H1 (cell line): ENCODE measurements around the gene CASQ1. TPM values are rescaled to one million over a fixed set of nuclear protein-coding genes. Genes with fewer than 3 reads are reported as not detected.

Experiments
- CTCF ChIA-PET: fragments of 300-600 bp; sonication (Branson Sonifier 250); formaldehyde crosslinking; loops from one replicate; lab custom pipeline; 2021; ENCODE audit not compliant: partially characterized antibody; lab: Charles Lee
- POLR2A ChIA-PET: fragments of 300-600 bp; sonication (Branson Sonifier 250); formaldehyde crosslinking; loops from one replicate; lab custom pipeline; 2021; ENCODE audit warnings: inconsistent platforms; ENCODE audit not compliant: partially characterized antibody; lab: Charles Lee
- DNase-seq, 2 experiments: peaks; one replicate each; pipeline versions ENCODE4 v3.0.0 to v3.0.0-alpha.2; 2010 to 2022; ENCODE audit warnings: low spot score in 2 of 2, low read depth in 1 of 2, mixed read lengths in 1 of 2
- FAIRE-seq: peaks from 2 replicates; lab custom pipeline; 2011; peaks lifted over from hg19 to GRCh38; lab: Jason Lieb, UNC
- H2AFZ ChIP-seq: 2 replicates; pipeline ENCODE4 v1.8.1; 2012; ENCODE audit warnings: low read length, inconsistent platforms
- H2AK5ac ChIP-seq: 2 replicates; pipeline ENCODE4 v1.6.1; 2013; ENCODE audit warnings: low read depth, low read length
- H2BK120ac ChIP-seq: replicated peaks from 2 replicates; pipeline ENCODE3; 2013; ENCODE audit warnings: low read depth, low read length, inconsistent platforms
- H2BK12ac ChIP-seq: 2 replicates; pipeline ENCODE4 v1.6.1; 2013; ENCODE audit warnings: low read depth, low read length
- H2BK15ac ChIP-seq: 2 replicates; pipeline ENCODE4 v1.6.1; 2013; ENCODE audit warnings: low read length
- H2BK20ac ChIP-seq: 2 replicates; pipeline ENCODE4 v1.6.1; 2013; ENCODE audit warnings: low read length
- H2BK5ac ChIP-seq: 2 replicates; pipeline ENCODE4 v1.6.1; 2013; ENCODE audit warnings: low read depth, low read length
- H3K14ac ChIP-seq: 2 replicates; pipeline ENCODE4 v1.6.1; 2013; ENCODE audit warnings: inconsistent platforms; ENCODE audit not compliant: insufficient read length
- H3K18ac ChIP-seq: 2 replicates; pipeline ENCODE4 v1.6.1; 2013; ENCODE audit warnings: low read length; ENCODE audit errors: extremely low read depth
- H3K23ac ChIP-seq: 2 replicates; pipeline ENCODE4 v1.6.1; 2013; ENCODE audit warnings: inconsistent platforms; ENCODE audit not compliant: insufficient read length
- H3K23me2 ChIP-seq: 2 replicates; pipeline ENCODE4 v1.6.1; 2013; ENCODE audit warnings: low read depth, low read length
- H3K27ac ChIP-seq: 2 replicates; pipeline ENCODE4 v1.6.1; 2011; ENCODE audit warnings: low read depth, low read length, inconsistent platforms
- H3K27me3 ChIP-seq, 4 experiments: replicated peaks in 1 of 4; 1 replicate in 1 of 4; 2 replicates in 3 of 4; pipeline versions ENCODE4 v1.6.1 to v1.8.1; 2011 to 2013; ENCODE audit warnings: low read length in 3 of 4, mild to moderate bottlenecking in 3 of 4, inconsistent platforms in 2 of 4, mixed read lengths in 2 of 4, moderate library complexity in 1 of 4; ENCODE audit not compliant: control insufficient read depth in 3 of 4, insufficient read depth in 3 of 4; ENCODE audit errors: extremely low read depth in 1 of 4
- H3K36me3 ChIP-seq, 4 experiments: 2 replicates each; pipeline versions ENCODE4 v1.6.1 to v1.8.1; 2011 to 2013; ENCODE audit warnings: mild to moderate bottlenecking in 4 of 4, low read length in 3 of 4, moderate library complexity in 2 of 4, control low read depth in 1 of 4, inconsistent platforms in 1 of 4; ENCODE audit not compliant: insufficient read depth in 4 of 4, control insufficient read depth in 2 of 4
- H3K4ac ChIP-seq: replicated peaks from 2 replicates; pipeline ENCODE3; 2013; ENCODE audit warnings: low read length, low read depth, mixed read lengths, inconsistent platforms; ENCODE audit not compliant: insufficient read length
- H3K4me1 ChIP-seq, 4 experiments: replicated peaks in 1 of 4; 1 replicate in 1 of 4; 2 replicates in 3 of 4; pipeline versions ENCODE4 v1.6.1 to v1.8.1; 2011 to 2013; ENCODE audit warnings: low read length in 3 of 4, inconsistent platforms in 2 of 4, mixed read lengths in 1 of 4; ENCODE audit not compliant: insufficient read depth in 4 of 4, control insufficient read depth in 3 of 4
- H3K4me2 ChIP-seq, 2 experiments: 2 replicates each; pipeline versions ENCODE4 v1.6.1 to v1.8.1; 2011 to 2013; ENCODE audit warnings: low read depth in 2 of 2, low read length in 2 of 2, control low read depth in 1 of 2, inconsistent platforms in 1 of 2, mild to moderate bottlenecking in 1 of 2; ENCODE audit not compliant: insufficient read depth in 1 of 2
- H3K4me3 ChIP-seq, 4 experiments: fragments of 200-600, 300-600 bp in 1 of 4; sonication (generic), shearing (Covaris generic), sonication (Bioruptor Twin) in 1 of 4; 2 replicates each; pipeline versions ENCODE4 v1.5.1 to v1.8.1; 2011 to 2016; ENCODE audit warnings: low read length in 4 of 4, low read depth in 3 of 4, control low read depth in 2 of 4, inconsistent platforms in 2 of 4, mild to moderate bottlenecking in 2 of 4, mixed read lengths in 1 of 4, moderate library complexity in 1 of 4; ENCODE audit not compliant: insufficient read depth in 2 of 4; ENCODE audit errors: extremely low read depth in 1 of 4
- H3K56ac ChIP-seq: replicated peaks from 2 replicates; pipeline ENCODE3; 2013; ENCODE audit warnings: low read depth, mild to moderate bottlenecking, mixed read lengths, low read length, inconsistent platforms; ENCODE audit not compliant: insufficient read length
- H3K79me1 ChIP-seq: 2 replicates; pipeline ENCODE4 v1.6.1; 2013; ENCODE audit warnings: low read depth, low read length, control low read depth
- H3K79me2 ChIP-seq, 2 experiments: 2 replicates each; pipeline versions ENCODE4 v1.6.1 to v1.8.1; 2012 to 2013; ENCODE audit warnings: low read length in 2 of 2, mild to moderate bottlenecking in 2 of 2, inconsistent platforms in 1 of 2; ENCODE audit not compliant: insufficient read depth in 2 of 2, control insufficient read depth in 1 of 2
- H3K9ac ChIP-seq, 4 experiments: replicated peaks in 1 of 4; 1 replicate in 1 of 4; 2 replicates in 3 of 4; pipeline versions ENCODE4 v1.6.1 to v1.8.1; 2011 to 2013; ENCODE audit warnings: low read depth in 3 of 4, low read length in 3 of 4, control low read depth in 2 of 4, mild to moderate bottlenecking in 2 of 4, moderate library complexity in 2 of 4, inconsistent platforms in 1 of 4; ENCODE audit errors: extremely low read depth in 1 of 4
- H3K9me3 ChIP-seq, 2 experiments: 2 replicates each; pipeline versions ENCODE4 v1.6.1 to v1.8.1; 2012 to 2013; ENCODE audit warnings: mild to moderate bottlenecking in 2 of 2, moderate library complexity in 2 of 2, control low read depth in 1 of 2, inconsistent platforms in 1 of 2, low read depth in 1 of 2, low read length in 1 of 2, mixed read lengths in 1 of 2; ENCODE audit not compliant: insufficient read depth in 2 of 2
- H4K20me1 ChIP-seq, 2 experiments: replicated peaks in 1 of 2; 2 replicates each; pipeline versions ENCODE3 to v1.8.1; 2011 to 2013; ENCODE audit warnings: inconsistent platforms in 2 of 2, low read length in 2 of 2, mild to moderate bottlenecking in 1 of 2; ENCODE audit not compliant: insufficient read depth in 2 of 2, control insufficient read depth in 1 of 2
- H4K5ac ChIP-seq: 2 replicates; pipeline ENCODE4 v1.6.1; 2013; ENCODE audit warnings: low read length, low read depth, mixed read lengths, inconsistent platforms; ENCODE audit not compliant: insufficient read length
- H4K8ac ChIP-seq: 2 replicates; pipeline ENCODE4 v1.8.0; 2013; ENCODE audit warnings: mild to moderate bottlenecking, moderate library complexity, low read length, inconsistent platforms; ENCODE audit not compliant: insufficient read depth; ENCODE audit errors: extremely low read depth
- H4K91ac ChIP-seq: replicated peaks from 2 replicates; pipeline ENCODE3; 2013; ENCODE audit warnings: low read length, mixed read lengths, inconsistent platforms; ENCODE audit not compliant: insufficient read length
- BCL11A ChIP-seq, 2 experiments: IDR thresholded peaks; one replicate each; pipeline ENCODE4 v1.6.1; 2011; ENCODE audit warnings: low read depth in 2 of 2, low read length in 2 of 2, mild to moderate bottlenecking in 2 of 2
- CEBPB ChIP-seq: IDR thresholded peaks from 2 replicates; pipeline ENCODE4 v1.6.1; 2012; ENCODE audit warnings: low read depth, low read length
- CHD1 ChIP-seq: IDR thresholded peaks from 2 replicates; pipeline ENCODE4 v1.6.1; 2012; ENCODE audit warnings: low read depth, low read length, improper control_type of control experiment
- HDAC6 ChIP-seq: IDR thresholded peaks from one replicate; pipeline ENCODE4 v1.7.1; 2012; ENCODE audit warnings: low read depth, mild to moderate bottlenecking, inconsistent platforms, low read length, moderate library complexity
- JUND ChIP-seq: IDR thresholded peaks from 2 replicates; pipeline ENCODE4 v1.6.1; 2011; ENCODE audit warnings: mild to moderate bottlenecking, improper control_type of control experiment, low read length
- POLR2AphosphoS5 ChIP-seq: IDR thresholded peaks from 2 replicates; pipeline ENCODE4 v1.6.1; 2011; ENCODE audit warnings: low read depth, low read length
- RFX5 ChIP-seq: IDR thresholded peaks from 2 replicates; pipeline ENCODE4 v1.6.1; 2011; ENCODE audit warnings: low read depth, low read length, improper control_type of control experiment, borderline replicate concordance
- SAP30 ChIP-seq: fragments of 300-600 bp; sonication (generic); IDR thresholded peaks from 2 replicates; pipeline ENCODE4 v1.7.1; 2012; ENCODE audit warnings: low read length, moderate library complexity, mild to moderate bottlenecking, inconsistent platforms; ENCODE audit not compliant: insufficient read depth, insufficient replicate concordance
- SP4 ChIP-seq: IDR thresholded peaks from 2 replicates; pipeline ENCODE4 v1.6.1; 2012; ENCODE audit warnings: low read length, inconsistent platforms
- SUZ12 ChIP-seq: fragments of 200-600 bp; sonication (generic); IDR thresholded peaks from 2 replicates; pipeline ENCODE4 v1.6.1; 2012; ENCODE audit warnings: mild to moderate bottlenecking, inconsistent platforms, low read length, moderate library complexity, mixed read lengths
- TAF7 ChIP-seq: optimal IDR thresholded peaks from 2 replicates; pipeline ENCODE3; 2011; ENCODE audit warnings: low read depth, mild to moderate bottlenecking, inconsistent platforms, low read length, moderate library complexity, borderline replicate concordance
- YY1 ChIP-seq: IDR thresholded peaks from 2 replicates; pipeline ENCODE4 v1.6.1; 2011; ENCODE audit warnings: low read depth, mild to moderate bottlenecking, low read length
- WGBS, 2 experiments: shearing (Covaris generic) in 1 of 2; methylation state at CpG; one replicate each; pipeline versions ENCODE4 v1.1.6 to v1.1.7; 2013 to 2015; ENCODE audit warnings: low lambda C conversion rate in 2 of 2, mixed read lengths in 2 of 2, inconsistent platforms in 1 of 2, low coverage in 1 of 2, missing lambda C conversion rate in 1 of 2; ENCODE audit not compliant: insufficient replicate concordance in 2 of 2, insufficient coverage in 1 of 2, insufficient read length in 1 of 2; ENCODE audit errors: extremely low coverage in 1 of 2, missing lambda C conversion rate in 1 of 2; 5-methylcytosine and 5-hydroxymethylcytosine counted together
- polyA plus RNA-seq, 7 experiments: library from polyadenylated mRNA; depleted of rRNA in 3 of 7; stranded (reverse) in 5 of 7; unstranded in 2 of 7; fragments of >200 nt in 5 of 7; fragments of 200-250 nt in 2 of 7; gene quantifications; 1 replicate in 5 of 7; 2 replicates in 1 of 7; 4 replicates in 1 of 7; pipeline versions ENCODE4 v1.2.1 to v1.2.3, GENCODE V29; 2011 to 2013; ENCODE audit warnings: missing spikeins in 2 of 7, mixed read lengths in 2 of 7
- total RNA-seq: library from RNA; stranded (reverse); fragmentation: NEBNext Ultra II Directional; extraction: Animal tissue kit (Norgen Biotek cat#: 25700); gene quantifications from 2 replicates; pipeline ENCODE4 v1.2.1, GENCODE V29; 2021
- TF ChIP-seq, protein P1 (sequence below): IDR thresholded peaks from 2 replicates; pipeline ENCODE4 v1.6.1; 2012; ENCODE audit warnings: inconsistent platforms

CASQ1 gene
- total and polyA plus RNA-seq, 2 of the 8 experiments (the other 6 are each of a cell fraction or from before 2014, with no cell fraction given) = 0.80 to 1.3 TPM

DNA sequence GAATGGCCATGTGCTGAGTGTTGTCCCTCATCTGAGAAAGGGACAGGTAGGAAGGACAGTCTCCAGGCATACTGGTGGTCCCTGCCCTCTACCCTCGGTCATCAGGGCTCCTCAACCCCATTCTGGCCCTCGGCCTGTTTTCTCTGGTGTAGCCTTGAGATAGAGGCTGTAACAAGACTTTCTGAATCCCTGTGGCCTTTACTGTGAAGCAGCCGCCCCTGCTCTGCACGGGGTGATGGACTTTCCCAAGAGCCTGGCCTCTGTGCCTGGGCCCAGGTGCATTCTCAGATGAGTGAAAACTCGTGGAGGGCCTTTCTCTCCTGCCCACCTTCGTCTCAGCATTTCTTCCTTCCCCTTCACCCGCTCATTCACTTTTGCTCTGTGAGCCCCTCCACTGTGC lies 3.0 kb upstream of the CASQ1 start:
- peak overlapping the region; percentile 62; the same call in 1 of the 2 replicates for H2BK12ac ChIP-seq
- H3K4me1 ChIP-seq = peaks cover 0 to 11% (median 4%) of the 10 kb centered on the region in 4 experiments; a peak in 5 of 7 replicates
- H3K27ac ChIP-seq = no peak overlapping the region
- no peaks in the 10 kb centered on the region for H4K20me1 ChIP-seq
- no peak overlapping the region for H4K91ac ChIP-seq
- H2AFZ ChIP-seq = 0 out of 2 replicates have a peak overlapping the region, but pooled peaks have one; percentile 33
- H3K27me3 ChIP-seq = no peaks in the 10 kb centered on the region
- no peaks in the 10 kb centered on the region for H3K36me3 ChIP-seq
- POLR2A ChIA-PET = interaction anchor here (1.6 to 2.4 kb wide), 2 partner anchors 18 to 31 kb away, joined by 3 to 11 read pairs; no protein-coding TSS in a partner anchor
- no peak overlapping the region for H4K8ac ChIP-seq
- H3K79me1 ChIP-seq = no peaks in the 10 kb centered on the region
- no peaks in the 10 kb centered on the region for H3K9me3 ChIP-seq
- H2BK15ac ChIP-seq = peak overlapping the region; percentile 77
- 90% methylated on average over 7 of the region's 7 CpGs; no CpG with 5 or more reads in 1 of the 2 experiments for WGBS, 2 experiments
- no peak overlapping the region for H3K14ac ChIP-seq
- no peak overlapping the region for H3K4me2 ChIP-seq
- no peaks in the 10 kb centered on the region for H3K23me2 ChIP-seq
- H2BK5ac ChIP-seq = peak overlapping the region; percentile 20; the same call in 1 of the 2 replicates
- FAIRE-seq (no peak), DNase-seq (no peak)
- TF ChIP-seq YY1 (no peak), SUZ12 (no peak), TAF7 (no peak), BCL11A (IDR thresholded peaks at IDR 0.05; ENCODE audit: low read depth in 2 of 2, low read length in 2 of 2) (no peak), SAP30 (no peak), JUND (no peak), HDAC6 (no peak), RFX5 (no peak), CHD1 (no peak), POLR2AphosphoS5 (no peak), SP4 (no peak), CEBPB (no peak)
- TF ChIP-seq, protein P1, sequence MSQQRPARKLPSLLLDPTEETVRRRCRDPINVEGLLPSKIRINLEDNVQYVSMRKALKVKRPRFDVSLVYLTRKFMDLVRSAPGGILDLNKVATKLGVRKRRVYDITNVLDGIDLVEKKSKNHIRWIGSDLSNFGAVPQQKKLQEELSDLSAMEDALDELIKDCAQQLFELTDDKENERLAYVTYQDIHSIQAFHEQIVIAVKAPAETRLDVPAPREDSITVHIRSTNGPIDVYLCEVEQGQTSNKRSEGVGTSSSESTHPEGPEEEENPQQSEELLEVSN = no peak
- H3K56ac ChIP-seq = no peak overlapping the region
- no peak overlapping the region for H4K5ac ChIP-seq
- no peak overlapping the region for H2BK20ac ChIP-seq
- H3K79me2 ChIP-seq = no peaks in the 10 kb centered on the region
- H3K4me3 ChIP-seq = no peak overlapping the region
- no peak overlapping the region for H3K4ac ChIP-seq
- H3K23ac ChIP-seq = no peak overlapping the region
- no peak overlapping the region for H3K18ac ChIP-seq
- CTCF ChIA-PET = interaction anchor here (0.6 to 8.6 kb wide), 9 partner anchors 16 to 1104 kb away, joined by 3 to 195 read pairs (median 36); partner anchors contain the start of gene PEA15
- no peak overlapping the region for H3K9ac ChIP-seq
- H2AK5ac ChIP-seq = peak overlapping the region; percentile 9; the same call in 1 of the 2 replicates
- no peak overlapping the region for H2BK120ac ChIP-seq
